Activated T-cell treated with anti-CD3 and anti-CD28 coated beads for 48 hours (primary cell): ENCODE data around the gene FAR1.
"Not testable (repeated sequence)": the region's sequence is repeated elsewhere in the genome, so short reads cannot be mapped to it uniquely, and the experiment has no call there.

Experiments
- DNase-seq: peaks from one replicate; pipeline ENCODE4 v3.0.0-alpha.2; 2020; ENCODE audit warnings: low read depth

FAR1 gene

GRCh38 chr11:13705710-13706109 is 37.2 kb downstream of the FAR1 start:
- no peak for DNase-seq

DNA sequence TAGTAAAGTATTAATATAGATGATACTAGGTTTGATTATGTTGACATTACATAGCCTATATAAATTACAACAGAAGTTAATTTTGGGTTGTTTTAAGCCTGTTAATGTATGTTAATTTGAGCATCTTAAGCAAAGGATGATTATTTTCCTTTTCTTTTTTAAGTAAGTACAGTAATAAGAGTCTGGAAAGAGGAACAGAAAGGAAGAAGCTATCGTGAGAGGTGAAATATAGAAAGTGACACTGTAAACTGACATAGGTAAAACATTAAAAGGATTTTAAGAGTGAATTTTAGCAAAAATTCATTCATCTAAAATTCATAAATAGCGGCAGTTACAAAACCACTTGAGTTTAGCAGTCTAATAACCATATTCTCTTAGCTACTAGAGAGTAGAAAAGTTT is 45.5 kb downstream of the FAR1 start:
- DNase-seq, result no peak

GRCh38 chr11:13717331-13717730 is 48.9 kb downstream of the FAR1 start:
- DNase-seq, result no peak

DNA sequence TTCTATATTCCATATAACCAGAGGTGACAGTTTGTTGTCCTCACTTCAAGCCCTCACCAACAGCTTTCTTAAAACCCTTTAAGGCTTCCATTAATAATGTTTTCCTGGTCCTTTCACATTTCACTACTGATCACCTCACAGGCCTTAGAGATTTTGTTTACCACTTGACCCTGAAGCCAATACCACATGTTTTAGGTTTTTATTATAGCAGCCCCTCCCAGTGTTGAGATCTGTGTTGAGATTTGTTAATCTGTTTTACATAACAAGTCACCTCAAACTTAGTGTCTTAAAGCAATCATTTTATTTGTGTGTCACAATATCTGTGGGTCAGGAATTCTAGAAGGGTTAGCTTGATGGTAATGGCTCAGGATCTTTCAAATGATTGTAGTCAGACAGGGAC is 49.9 kb downstream of the FAR1 start:
- DNase-seq, result no peak

DNA sequence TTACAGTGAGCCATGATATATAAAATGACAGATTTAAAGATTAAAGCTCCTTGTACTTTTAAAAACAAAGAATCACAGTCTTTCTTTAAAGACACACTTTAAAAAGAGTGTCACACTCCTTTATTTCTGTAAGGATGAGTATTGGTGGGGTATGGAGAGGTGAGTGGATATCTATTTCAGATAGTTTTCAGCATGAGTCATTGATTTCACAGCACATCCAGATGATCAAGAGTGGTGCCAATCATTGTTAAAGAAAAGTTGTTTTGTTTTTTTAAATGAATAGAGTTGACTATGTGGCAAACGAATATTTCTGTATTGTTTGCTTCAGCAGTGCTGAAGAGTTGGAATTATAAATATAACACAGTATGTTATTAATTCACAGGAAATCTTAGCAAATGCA is 52.5 kb downstream of the FAR1 start:
- no peak for DNase-seq

- no peak for DNase-seq
Observed at GRCh38 chr11:13721760-13722159, 53.3 kb downstream of the FAR1 start.

DNA sequence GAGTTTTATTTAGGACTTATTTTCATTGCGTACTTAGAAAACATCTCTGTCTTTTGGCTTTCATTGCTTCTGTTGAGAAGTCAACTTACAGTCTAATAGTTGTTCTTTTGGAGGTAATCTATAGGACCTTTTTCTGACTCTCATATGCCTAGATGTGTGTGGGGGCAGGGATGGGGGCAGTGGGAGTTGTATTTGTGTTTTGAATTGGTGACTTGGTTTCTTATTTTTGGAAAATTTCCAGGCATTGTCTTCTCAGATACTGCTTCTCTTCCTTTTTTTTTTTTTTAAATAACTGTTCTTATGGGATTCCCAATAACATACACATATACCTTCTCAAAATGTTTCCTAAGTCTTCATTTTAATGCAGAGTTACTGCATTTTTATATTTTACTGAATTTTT is 58.0 kb downstream of the FAR1 start:
- DNase-seq, result no peak

DNA sequence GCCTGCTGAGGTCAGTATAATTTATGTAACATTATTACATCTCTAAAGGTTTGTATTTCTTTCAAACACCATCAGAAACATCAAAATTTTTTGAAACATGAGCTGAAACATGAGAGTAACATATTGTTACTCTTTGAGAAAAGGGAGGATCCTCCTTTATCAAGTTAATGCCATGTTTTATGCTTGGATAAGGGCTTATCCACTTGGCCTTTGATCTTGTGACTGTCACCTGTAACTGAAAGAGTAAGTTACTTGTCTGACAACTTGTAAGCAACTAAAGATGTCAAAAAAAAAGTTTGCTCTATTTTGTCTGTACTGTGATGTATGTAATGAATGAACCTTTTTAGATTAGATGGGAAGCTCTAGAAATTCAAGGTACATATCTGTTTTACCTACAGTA is 59.6 kb downstream of the FAR1 start:
- DNase-seq, result no peak

DNA sequence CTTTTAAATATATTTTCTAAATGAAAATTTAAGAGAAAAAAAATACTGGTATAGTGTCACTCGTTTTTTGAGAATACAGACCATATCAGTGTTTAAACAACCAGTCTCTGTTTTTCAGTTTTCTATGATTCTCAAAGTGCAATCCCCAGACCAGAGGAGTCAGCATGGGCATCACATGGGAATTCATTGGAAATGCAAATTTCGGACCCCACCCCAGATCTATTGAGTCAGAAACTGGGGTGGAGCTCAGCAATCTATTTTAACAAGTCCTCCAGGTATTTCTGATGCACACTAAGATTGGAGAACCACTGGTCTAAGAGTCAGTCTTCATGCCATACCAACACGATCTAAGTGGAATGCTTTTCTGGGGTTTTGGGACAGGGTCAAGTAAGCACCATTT is 66.1 kb downstream of the FAR1 start:
- no peak for DNase-seq

DNA sequence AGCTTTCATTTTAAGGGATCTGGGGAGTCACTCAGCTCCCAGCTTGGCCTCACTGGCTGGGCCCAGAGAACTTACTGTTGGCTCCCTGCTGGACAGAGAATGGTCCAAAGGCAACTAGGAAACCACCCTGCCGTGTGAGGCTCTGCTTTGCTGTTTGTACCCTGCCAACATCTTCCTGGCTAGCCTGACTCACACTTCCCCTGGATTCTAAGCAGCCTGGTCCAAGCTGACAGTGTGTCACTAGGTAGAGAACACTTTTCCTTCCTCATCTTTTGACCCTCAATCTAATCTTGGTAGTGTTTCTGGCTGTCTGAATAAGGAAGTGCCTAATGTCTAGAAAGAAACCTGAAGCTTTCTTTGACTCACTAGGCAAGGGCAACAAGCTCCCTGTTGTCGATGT is 76.7 kb downstream of the FAR1 start:
- DNase-seq, result no peak

DNA sequence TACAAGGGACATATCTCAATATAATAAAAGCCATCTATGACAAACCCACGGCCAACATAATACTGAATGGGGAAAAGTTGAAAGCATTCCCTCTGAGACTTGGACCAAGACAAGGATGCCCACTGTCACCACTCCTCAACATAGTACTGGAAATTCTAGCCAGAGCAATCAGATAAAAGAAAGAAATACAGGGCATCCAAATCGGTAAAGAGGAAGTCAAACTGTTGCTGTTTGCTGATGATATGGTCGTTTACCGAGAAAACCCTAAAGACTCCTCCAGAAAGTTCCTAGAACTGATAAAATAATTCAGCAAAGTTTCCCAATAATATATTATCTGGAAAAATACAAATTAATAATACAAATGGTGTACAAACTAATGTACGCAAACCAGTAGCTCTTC is 84.8 kb downstream of the FAR1 start:
- not testable (repeated sequence) for DNase-seq

DNA sequence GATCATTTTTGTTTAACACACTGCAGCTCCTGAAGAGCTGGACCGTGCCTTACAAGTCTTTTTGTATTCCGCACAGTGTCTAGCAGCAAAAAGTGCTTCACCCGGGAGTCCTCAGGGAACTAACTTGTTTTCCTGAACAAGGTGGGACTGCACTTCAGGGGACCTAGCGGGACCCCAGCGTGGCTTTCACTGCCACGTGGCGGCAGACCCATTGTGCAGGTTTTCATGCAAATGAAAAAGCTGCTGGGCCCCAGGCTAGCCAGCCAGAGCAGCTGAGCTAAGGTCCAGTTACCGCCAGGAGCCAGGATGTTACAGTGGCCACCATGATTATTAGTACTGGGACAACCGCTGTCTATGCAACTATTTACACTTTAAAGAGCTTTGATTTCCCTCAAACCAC is 90.6 kb downstream of the FAR1 start:
- DNase-seq, result no peak

DNA sequence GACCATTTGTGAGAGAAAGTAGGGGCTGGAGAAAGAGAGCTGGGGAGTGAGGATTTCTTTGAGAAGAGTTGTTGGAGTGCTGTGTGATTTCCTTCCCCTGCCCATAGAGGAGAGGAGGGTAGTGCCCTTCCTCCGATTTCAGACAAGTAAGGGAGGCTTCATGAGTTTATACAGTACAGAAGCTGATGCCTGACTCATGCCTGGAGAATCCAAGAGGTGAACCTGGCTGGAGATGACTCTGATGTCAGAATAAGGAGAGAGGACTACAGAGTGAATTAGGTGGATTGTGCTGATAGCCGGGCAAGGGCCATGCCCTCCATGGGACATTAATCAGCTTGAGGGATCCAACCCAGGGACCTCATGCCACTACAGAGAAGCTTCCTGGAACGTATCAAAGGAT is 91.6 kb downstream of the FAR1 start:
- no peak for DNase-seq

DNA sequence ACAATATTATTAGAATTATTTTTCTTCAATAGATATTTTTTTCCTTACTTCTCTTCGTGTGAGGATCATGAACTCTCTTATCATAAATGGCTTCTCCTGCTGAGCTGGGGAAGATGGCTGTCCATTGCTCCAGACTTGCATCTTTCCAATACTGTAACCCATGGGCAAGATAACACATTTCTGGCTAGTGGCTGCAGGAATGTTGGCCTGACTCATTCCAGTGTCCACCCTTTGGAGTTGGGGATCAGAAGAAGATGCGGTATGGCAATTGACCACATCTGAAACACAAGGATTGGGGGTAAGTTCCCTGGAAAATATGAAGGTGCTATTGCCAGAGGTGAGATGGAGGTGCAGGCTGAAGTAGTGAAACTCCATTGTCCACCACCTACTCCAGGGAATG is 92.8 kb downstream of the FAR1 start:
- DNase-seq, result no peak

GRCh38 chr11:13761716-13762115 is 93.2 kb downstream of the FAR1 start:
- no peak for DNase-seq

- DNase-seq, result no peak
Observed at GRCh38 chr11:13762718-13763117, 94.2 kb downstream of the FAR1 start.

DNA sequence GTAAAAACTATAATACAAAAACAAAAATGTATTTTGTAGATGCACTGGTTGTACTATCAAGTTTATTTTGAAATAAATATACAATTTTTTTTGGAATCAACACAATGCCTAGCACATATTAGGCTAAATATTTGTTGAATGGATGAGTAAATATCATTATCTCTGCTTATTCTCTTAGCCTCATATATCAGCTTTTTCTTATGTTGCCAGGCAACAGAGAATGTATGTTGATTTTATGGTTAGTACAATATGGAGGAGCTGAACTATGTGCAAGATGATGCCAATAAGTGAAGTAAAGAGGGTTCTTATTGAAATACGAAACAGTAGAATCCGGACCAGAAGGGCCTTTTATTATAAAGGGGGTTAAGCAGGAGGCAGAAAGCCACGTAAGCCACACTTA is 94.9 kb downstream of the FAR1 start:
- DNase-seq, result no peak

GRCh38 chr11:13765886-13766285 is 97.4 kb downstream of the FAR1 start:
- no peak for DNase-seq

DNA sequence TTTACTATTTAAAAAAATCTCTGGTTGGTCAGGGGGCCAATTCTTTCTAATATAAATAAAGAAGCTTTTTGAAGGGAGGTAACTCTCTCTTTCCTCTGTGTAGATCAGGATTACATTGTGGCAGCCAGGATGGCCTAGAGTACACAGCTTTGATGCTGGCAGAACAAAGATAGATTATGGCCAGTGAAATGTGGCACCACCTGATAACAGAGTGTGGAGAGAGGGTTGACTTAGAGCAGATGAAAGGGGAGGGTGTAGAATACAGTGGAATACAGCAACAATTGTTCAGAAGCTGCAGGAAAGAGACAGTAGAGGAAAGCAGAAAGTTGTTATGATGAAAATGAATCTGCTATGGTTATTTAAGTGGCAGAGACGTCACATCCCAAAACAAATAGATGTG is 99.0 kb downstream of the FAR1 start:
- DNase-seq, result no peak

GRCh38 chr11:13769188-13769587 is 100.7 kb downstream of the FAR1 start:
- no peak for DNase-seq

- DNase-seq, result no peak
Observed at GRCh38 chr11:13771151-13771550, 102.7 kb downstream of the FAR1 start.

DNA sequence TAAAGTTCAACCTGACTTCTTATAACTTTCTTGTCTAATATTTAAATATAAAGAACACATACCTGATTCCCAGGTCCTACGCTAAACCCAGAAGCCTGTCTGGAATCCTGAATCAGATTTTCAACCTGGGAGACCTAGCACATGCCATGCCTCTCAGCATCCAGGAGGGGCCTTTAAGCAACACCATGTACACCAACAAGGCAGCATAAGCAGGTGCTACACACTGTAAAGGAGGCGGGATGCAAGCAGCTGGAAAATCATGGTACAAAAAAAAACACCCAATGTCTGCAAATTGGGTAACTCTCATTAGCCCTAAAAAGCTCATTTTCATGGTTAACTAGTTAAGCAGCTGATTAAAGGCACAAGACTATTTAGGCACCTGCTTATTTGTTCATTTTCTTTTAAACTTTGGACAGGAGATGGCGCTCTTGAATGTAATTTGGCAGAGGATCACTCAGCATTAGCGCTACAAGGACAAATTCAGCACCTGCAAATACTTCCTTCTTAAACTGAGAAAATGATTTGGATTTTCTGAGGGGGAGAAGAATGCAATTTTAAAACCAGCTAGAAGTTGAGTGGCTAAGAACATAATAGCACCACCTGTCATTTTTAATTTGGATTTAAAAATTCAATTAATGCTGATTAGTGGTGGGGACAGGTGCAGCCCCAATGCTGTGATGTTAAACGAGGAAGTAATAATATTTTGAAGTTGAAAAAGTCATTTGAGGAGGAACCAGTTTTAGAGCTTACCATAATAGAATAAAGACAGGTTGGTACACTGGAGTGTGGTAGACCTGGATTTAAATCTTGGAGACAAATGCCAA is 104.0 kb downstream of the FAR1 start:
- no peak for DNase-seq

DNA sequence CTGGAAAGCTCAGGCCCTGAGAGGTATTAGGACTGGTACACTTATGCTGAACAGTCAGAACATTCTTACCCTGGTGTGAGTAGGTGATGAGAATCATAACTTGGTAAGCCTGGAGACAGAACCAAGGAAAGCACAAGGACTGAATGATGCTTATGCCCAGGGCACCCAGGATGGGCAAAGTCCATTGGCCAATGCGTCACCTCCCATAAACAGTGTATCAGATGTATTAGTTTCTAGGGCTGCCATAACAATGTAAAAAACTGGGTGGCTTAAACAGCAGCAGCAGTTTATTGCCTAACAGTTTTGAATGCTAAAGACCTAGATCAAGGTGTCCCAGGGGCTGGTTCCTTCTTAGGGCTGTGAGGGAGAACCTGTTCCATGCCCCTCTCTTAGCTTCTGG is 107.0 kb downstream of the FAR1 start:
- DNase-seq, result no peak

DNA sequence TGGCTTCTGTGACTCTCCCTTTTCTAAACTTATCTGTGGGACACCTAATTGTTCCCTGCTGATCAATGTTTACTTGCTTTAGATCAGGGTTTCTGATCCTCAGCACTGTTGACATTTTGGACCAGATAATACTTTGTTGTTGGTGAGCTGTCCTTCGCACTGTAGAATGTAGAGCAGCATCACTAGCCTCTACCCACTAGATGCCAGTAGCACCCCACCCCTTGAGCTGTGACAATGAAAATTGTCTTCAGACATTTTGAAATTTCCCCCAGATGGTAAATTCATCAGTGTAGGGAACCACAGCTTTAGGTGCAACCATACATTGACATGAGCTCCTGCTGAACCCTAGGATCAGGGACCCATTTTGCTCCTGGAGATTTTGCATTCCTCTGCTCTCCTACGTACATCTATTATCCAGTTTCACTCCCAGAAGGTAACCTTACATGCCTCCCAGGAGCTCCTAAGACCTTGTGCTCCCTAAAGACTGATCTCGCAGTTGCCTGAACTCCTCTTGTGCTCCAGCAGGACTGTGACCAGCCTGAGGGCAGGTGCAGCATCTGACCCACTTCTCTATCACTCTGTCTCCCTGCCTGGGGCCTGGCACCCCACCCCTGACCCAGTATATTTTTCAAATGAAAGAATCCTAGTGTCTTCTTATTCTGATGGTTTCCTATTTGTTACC is 107.8 kb downstream of the FAR1 start:
- DNase-seq, result no peak
